Lower leg skin (tissue), 4 donors: ENCODE results near the gene TBX15. TPM values are rescaled to one million over a fixed set of nuclear protein-coding genes. Genes with fewer than 3 reads are reported as not detected.

Experiments used
- DNase-seq, 2 donors: peaks; one replicate each; pipeline ENCODE4 v3.0.0-alpha.2; 2019; ENCODE audit warnings: low spot score in 2 of 2
- H3K4me3 ChIP-seq: fragments of 200-600 bp; sonication (generic); 2 replicates; pipeline ENCODE4 v1.5.1; 2017; ENCODE audit warnings: mild to moderate bottlenecking, low read depth; ENCODE audit not compliant: poor library complexity, severe bottlenecking
- CTCF ChIP-seq, 3 donors: fragments of 450-650 bp; IDR thresholded peaks; one replicate each; pipeline ENCODE4 v1.5.1; 2016; ENCODE audit warnings: antibody characterized with exemption in 3 of 3, mild to moderate bottlenecking in 3 of 3, moderate library complexity in 2 of 3
- POLR2A ChIP-seq, 2 donors: fragments of 450-650 bp; IDR thresholded peaks; one replicate each; pipeline ENCODE4 v1.6.1; 2016 to 2017; ENCODE audit warnings: antibody characterized with exemption in 2 of 2, mild to moderate bottlenecking in 1 of 2, moderate library complexity in 1 of 2
- WGBS, 2 donors: methylation state at CpG; one replicate each; pipeline ENCODE4 v1.1.5; 2018; 5-methylcytosine and 5-hydroxymethylcytosine counted together
- intact Hi-C: fragments of 100-400 bp; cut with DNase I; formaldehyde crosslinking; loops from one replicate; pipeline ENCODE4 v1.15.0; 2023; ENCODE audit warnings: low total_unique reads
- total RNA-seq, 4 donors: library from RNA; depleted of rRNA; stranded (reverse); fragments of >200 nt; gene quantifications; one replicate each; pipeline ENCODE4 v1.1.0, GENCODE V29; 2016

The TBX15 gene
- total RNA-seq, 4 donors from 2014 or later: 4.7 to 17.0 (median 5.9) TPM

DNA sequence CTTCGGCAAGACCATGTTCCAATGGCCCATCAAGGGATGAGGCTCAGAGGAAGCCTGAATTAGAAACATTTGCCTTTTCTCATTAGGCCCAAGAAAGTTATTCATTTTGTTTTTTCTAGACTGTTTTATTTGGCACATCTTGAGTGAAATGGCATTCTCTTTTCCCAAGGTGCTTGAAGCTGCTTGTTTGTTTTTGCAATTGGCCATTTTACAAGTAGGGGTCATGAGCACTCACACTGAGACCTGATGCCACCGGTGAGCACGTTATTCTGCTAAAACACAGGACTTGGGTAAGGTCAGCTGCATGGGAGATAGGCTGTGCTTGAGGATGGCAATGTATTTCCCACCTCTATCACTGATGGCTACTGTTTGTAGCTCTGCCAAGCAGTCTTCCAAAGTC, 128.1 kb downstream of the TBX15 start:
- 80 to 89% methylated on average over 3 of the region's 3 CpGs for WGBS, 2 donors

DNA sequence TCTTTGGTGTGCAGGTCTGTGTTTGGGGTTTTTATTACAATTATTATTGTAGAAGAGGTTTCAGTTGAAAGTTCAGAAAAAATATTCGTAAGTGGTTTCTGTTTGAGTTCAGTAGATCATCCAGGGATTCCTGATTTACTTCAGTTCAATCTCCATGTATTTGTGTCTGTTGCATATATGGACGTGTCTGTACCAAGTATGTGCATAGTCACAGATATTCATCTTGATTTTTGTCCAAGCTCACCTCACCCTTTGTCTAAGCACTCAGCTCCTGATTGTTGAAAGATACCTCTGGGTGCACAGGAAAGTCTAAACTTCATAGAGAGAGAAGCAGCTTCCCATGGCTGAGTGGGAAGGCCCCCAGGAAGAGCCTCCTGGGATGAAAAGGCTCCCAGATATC, 141.7 kb downstream of the TBX15 start:
- no peak for DNase-seq
- 51 to 67% methylated on average over 2 of the region's 2 CpGs for WGBS, 2 donors
- no peak overlapping the region for H3K4me3 ChIP-seq
- intact Hi-C loops: no loop called here
- TF ChIP-seq POLR2A (IDR thresholded peaks at IDR 0.05): no peak
- TF ChIP-seq CTCF (IDR thresholded peaks at IDR 0.05): no peak

More for the DNA sequence above, 128.1 kb downstream of the TBX15 start:
- TF ChIP-seq CTCF (IDR thresholded peaks at IDR 0.05): no peak
- TF ChIP-seq POLR2A (IDR thresholded peaks at IDR 0.05): no peak
- intact Hi-C loops: no loop called here
- no peak for DNase-seq
- no peak overlapping the region for H3K4me3 ChIP-seq

DNA sequence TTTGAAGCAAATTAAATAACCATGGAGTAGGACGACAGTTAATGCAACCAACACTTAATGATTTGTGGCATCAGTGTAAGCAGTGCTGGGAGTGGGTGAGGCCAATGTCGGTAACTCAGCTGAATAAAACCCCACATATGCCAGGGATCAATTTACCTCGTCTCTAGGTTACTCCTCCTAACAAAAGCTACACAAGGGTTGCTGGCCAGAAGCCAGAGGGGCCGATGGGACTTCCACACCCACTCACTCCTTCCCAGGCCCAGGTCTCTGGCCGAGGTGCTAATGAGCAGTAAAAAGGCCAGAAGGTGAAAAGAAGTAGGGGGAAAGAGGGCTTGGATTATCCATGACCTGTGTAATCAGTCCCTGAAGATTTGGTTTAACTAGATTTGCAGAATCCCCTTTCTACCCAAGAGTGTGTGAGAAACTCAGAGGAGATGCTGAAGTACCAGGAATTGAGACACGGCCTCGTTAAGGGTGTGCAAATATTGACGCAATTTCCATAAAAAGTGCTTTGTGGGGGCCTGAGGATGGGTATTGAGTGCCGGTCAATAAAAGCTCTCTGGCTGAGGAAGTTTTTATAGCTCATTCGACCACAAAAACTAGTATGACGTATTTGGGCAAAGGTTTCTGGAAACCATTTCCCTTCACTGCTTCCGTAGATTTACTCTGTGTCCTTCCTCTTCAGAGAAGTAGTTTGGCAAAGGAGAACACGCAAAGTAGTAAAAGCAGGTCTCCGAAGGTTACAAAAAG, 145.5 kb downstream of the TBX15 start:
- intact Hi-C loops: no loop called here
- 65 to 67% methylated on average over 14 of the region's 14 CpGs for WGBS, 2 donors
- no peak for TF ChIP-seq CTCF (IDR thresholded peaks at IDR 0.05)
- TF ChIP-seq POLR2A (IDR thresholded peaks at IDR 0.05): no peak
- no peak for DNase-seq
- H3K4me3 ChIP-seq: no peak overlapping the region

GRCh38 chr1:118841521-118841920, 146.6 kb downstream of the TBX15 start:
- intact Hi-C loops: no loop called here
- no peak for DNase-seq
- TF ChIP-seq CTCF (IDR thresholded peaks at IDR 0.05): no peak
- no peak for TF ChIP-seq POLR2A (IDR thresholded peaks at IDR 0.05)
- no peak overlapping the region for H3K4me3 ChIP-seq

Other genes starting within 250 kb of the TBX15 start
- 10 to 100 TPM in 3 of 4 donors, 1 to 10 TPM in 1; 8.1 to 21.8 (median 13.2) TPM for gene WARS2, start 152.3 kb upstream of the TBX15 start, total RNA-seq